Measurements from ENCODE around the gene HOXD10.

The HOXD10 gene

GRCh38 chr2:176156807-176157498, 40.4 kb downstream of the HOXD10 start, which contains the start of gene HOXD3:
Gene HOXD3 (plus strand): TSS chr2:176157307. CDS start chr2:176169115, 11,808 bp downstream.
- H3K4me3 ChIP-seq (ENCODE audit: low read depth, low read length), result no peak within 1 kb of the TSS
- no peak for DNase-seq (ENCODE audit: low read depth)
- no peak for TF ChIP-seq CTCF (IDR thresholded peaks at IDR 0.05; ENCODE audit: low read depth, low read length)

- no peak overlapping the region for H3K4me3 ChIP-seq (ENCODE audit: low read depth, low read length)
- no peak for DNase-seq (ENCODE audit: low read depth)
- TF ChIP-seq POLR2A (IDR thresholded peaks at IDR 0.05; ENCODE audit: extremely low read depth, insufficient read length), result no peak
- TF ChIP-seq CTCF (IDR thresholded peaks at IDR 0.05; ENCODE audit: low read depth, low read length), result no peak
- TF ChIP-seq MYC (IDR thresholded peaks at IDR 0.05; ENCODE audit: low read depth, low read length), result no peak
- no peak for TF ChIP-seq MAX (IDR thresholded peaks at IDR 0.05; ENCODE audit: low read depth, low read length)
These were observed 41.1 kb downstream of the HOXD10 start for GRCh38 chr2:176157499-176158185.

GRCh38 chr2:176158186-176158591, 41.6 kb downstream of the HOXD10 start:
- no peak for DNase-seq (ENCODE audit: low read depth)
- no peak overlapping the region for H3K4me3 ChIP-seq (ENCODE audit: low read depth, low read length)
- TF ChIP-seq POLR2A (IDR thresholded peaks at IDR 0.05; ENCODE audit: extremely low read depth, insufficient read length), result no peak

DNA sequence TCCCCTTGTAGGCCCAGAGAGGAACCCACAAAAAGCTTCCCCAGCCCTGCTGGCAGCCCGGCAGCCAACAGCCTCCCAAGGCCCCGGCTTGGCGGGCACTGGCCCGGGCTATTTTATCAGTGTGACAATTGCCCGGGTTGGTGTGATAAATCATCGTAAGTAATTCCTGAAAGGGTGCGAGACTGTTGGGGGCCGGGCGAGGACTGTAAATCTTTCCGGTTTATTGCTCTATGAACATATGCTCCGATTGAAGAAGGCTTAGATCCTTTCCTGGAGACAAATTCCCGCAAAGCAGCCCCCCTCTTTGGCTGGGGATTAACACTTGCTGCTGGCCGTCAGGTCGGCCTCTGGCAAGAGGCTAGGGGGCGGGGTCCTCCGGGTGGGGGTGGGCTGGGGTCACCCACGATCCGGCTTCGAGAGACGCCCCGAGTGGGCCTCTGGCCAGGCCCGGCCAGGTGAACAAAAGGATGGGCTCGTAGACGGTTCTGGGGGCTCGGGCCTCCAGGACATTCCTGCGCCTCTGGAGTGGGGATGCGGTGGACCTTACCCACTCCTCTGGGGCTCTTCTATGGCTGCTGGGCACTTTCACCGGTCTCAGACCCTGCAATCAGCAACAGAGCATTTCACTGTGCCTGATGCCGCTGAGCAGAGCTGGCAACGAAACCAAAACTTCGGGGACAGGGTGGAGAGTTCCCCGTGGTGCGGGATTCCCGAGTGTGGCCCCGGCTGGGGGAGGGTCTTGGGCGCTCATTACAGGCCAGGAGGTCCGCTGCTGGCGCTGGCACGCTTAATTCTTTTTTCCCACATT, 42.5 kb downstream of the HOXD10 start:
- TF ChIP-seq MAX (IDR thresholded peaks at IDR 0.05; ENCODE audit: low read depth, low read length), result no peak
- no peak for TF ChIP-seq POLR2A (IDR thresholded peaks at IDR 0.05; ENCODE audit: extremely low read depth, insufficient read length)
- TF ChIP-seq CTCF (IDR thresholded peaks at IDR 0.05; ENCODE audit: low read depth, low read length), result no peak
- TF ChIP-seq MYC (IDR thresholded peaks at IDR 0.05; ENCODE audit: low read depth, low read length), result no peak
- H3K4me3 ChIP-seq (ENCODE audit: low read depth, low read length), result no peak overlapping the region
- DNase-seq (ENCODE audit: low read depth), result no peak

DNA sequence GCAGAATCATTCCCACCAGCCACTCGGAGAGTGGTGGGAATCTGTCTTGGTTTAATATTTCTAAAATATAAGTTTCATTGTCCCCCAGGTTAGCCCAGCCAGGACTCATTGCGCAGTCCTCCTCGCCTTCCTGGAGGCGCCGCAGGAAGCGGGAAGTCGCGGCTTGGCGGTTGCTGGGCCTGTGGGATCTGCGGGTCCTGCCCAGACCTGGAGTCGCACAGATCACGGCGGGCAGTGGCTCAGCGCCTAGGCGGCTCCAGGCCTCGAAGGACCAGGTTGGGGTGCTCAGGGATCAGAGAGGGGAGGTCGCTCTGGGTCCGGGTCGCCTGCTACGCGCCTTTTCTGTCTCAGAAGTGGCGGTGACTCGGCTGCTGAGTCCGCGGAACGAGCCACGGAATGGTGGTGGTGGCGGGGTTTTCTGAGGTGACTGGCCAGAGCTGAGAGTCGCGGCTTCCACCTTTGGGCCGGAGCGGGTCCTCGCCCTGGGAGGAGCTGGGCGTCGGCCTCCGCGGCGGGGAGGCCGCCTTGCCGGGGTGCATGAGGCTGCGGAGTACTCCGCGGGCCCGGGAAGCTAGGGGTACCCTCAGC, 43.2 kb downstream of the HOXD10 start:
- H3K4me3 ChIP-seq (ENCODE audit: low read depth, low read length), result no peak overlapping the region
- DNase-seq (ENCODE audit: low read depth), result no peak
- TF ChIP-seq MAX (IDR thresholded peaks at IDR 0.05; ENCODE audit: low read depth, low read length) (no peak), MYC (IDR thresholded peaks at IDR 0.05; ENCODE audit: low read depth, low read length) (no peak), CTCF (IDR thresholded peaks at IDR 0.05; ENCODE audit: low read depth, low read length) (no peak), POLR2A (IDR thresholded peaks at IDR 0.05; ENCODE audit: extremely low read depth, insufficient read length) (no peak)

Measured in NB4 (cell line).